CD4-positive, alpha-beta T cell treated with Interleukin-21 for 1 hour (primary cell): ENCODE measurements around the gene EFNB2.

Experiments used
- DNase-seq: peaks from one replicate; pipeline ENCODE4 v3.0.0-alpha.2; 2020

EFNB2 gene

GRCh38 chr13:106499113-106499512 is 36.3 kb downstream of the EFNB2 start:
- DNase-seq: no peak

- no peak for DNase-seq
Measured at GRCh38 chr13:106498571-106498970, 36.9 kb downstream of the EFNB2 start.

- no peak for DNase-seq
Measured at GRCh38 chr13:106498158-106498557, 37.3 kb downstream of the EFNB2 start.

DNA sequence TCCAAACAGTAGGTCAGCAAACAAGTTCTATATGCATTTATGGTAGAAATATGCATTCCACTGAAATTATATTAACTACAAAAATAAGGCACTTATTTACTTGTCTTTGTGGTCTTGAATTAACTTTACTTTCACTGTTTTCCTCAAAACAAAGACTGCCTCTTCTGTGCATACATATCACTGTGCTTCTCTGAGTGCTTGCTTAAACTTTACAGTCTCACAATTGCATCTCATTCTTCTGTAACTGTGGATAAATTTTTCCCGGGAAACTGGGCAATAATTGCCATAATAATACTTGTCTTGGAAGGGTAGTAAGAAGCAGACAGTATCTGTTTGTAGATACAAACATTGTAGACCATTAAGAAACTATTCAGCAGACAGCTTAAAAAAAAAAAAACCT is 38.4 kb downstream of the EFNB2 start:
- no peak for DNase-seq

- DNase-seq: no peak
Measured at GRCh38 chr13:106496072-106496997, 39.1 kb downstream of the EFNB2 start.

DNA sequence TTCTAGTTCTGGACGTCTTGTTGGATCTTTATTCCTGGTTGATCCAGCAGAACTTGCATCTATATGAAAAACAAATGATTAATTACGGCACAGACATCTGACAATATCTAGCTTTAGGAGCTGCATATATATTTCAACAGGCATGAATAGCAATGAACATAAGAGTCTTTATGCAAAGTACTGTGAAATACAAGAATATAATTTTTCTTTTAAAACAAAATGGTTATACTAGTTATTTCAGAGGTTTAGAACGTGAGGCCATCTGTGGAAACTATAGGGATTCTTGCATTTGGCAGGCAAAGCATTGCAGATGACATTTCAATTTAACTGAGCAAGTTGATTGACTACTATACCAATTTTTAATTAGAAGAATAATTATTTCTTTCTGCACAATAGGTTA is 40.5 kb downstream of the EFNB2 start:
- no peak for DNase-seq

GRCh38 chr13:106494506-106494905 is 41.0 kb downstream of the EFNB2 start:
- no peak for DNase-seq

- DNase-seq: peak; percentile 8
Measured at GRCh38 chr13:106493533-106494220, 41.8 kb downstream of the EFNB2 start.

DNA sequence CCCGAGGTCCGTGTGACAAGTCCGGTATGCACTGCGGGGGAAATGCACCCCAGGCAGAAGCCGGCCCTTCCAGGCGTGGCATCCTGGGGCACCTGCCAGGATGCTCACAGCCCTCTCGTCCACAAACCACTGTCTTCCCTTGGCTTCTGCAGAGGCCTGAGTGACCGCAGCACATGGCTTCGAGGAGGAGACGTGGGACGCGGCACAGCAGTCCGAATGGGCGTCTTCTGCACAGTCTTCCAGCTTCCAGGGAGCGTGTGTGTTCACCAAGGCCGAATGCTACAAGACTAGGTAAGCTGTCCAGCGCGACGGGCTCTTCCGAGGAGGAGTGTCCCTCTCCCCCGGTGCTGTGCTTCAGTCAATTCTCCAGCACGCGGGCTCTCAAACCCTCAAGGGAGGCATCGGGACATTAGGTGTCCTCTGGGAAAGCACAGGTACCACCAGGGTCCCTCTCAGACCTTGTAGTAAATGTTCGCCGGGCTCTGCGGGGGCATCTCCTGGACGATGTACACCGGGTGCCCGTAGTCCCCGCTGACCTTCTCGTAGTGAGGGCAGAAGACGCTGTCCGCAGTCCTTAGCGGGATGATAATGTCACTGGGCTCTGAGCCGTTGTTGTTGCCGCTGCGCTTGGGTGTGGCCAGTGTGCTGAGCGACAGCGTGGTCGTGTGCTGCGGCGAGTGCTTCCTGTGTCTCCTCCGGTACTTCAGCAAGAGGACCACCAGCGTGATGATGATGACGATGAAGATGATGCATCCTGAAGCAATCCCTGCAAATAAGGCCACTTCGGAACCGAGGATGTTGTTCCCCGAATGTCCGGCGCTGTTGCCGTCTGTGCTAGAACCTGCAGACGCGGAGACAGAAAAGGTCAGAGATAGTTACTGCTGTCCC is 42.6 kb downstream of the EFNB2 start:
- no peak for DNase-seq

DNA sequence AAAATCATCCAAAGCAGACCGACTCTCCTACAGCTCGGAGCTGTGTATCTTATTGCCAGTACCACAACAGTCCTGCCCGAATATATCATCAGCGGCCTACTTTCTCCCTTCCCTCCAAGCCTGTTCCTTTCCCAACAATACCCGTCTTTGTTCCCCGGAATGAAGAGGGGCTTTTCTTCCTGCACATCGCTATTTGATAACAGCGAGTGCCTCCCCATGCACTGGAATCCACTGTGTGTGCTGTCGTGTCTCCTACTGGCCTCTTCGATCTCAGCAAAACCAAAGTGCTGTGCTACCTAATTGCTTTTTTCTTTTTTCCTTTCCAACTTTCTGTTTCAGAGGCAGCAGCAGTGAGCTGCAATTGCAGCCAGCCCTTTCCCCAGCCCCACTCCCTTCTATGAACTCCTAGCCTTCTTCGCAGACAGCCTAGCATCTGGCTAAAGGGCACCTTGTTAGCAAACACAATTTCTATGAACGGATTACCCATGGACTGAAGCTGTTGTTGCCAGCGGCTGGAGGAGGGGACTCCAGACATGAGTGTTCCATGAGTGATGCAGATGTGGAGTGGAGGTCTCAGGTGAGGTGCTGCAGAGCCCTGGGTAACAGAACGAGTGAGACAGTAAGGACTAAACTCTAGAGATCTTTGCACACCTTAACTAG is 43.4 kb downstream of the EFNB2 start:
- no peak for DNase-seq

DNA sequence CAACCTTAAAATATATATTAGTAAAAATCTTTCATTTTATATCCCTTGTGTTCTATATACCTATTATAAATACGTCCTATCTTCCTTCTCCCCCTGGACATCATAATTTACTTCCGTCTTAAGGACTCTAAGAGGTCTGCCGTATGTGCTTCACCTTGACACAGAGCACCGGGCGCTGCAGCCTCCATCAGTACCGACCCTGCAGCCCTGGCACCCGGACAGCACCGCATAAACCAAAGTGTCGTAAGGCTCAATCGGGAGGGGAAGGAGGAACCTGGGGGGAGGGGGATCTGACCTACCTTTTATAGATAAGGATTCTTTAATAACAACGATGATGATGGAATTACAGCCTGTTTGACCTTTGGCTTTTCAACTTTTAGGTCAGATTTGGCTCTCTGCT is 44.0 kb downstream of the EFNB2 start:
- DNase-seq: no peak

DNA sequence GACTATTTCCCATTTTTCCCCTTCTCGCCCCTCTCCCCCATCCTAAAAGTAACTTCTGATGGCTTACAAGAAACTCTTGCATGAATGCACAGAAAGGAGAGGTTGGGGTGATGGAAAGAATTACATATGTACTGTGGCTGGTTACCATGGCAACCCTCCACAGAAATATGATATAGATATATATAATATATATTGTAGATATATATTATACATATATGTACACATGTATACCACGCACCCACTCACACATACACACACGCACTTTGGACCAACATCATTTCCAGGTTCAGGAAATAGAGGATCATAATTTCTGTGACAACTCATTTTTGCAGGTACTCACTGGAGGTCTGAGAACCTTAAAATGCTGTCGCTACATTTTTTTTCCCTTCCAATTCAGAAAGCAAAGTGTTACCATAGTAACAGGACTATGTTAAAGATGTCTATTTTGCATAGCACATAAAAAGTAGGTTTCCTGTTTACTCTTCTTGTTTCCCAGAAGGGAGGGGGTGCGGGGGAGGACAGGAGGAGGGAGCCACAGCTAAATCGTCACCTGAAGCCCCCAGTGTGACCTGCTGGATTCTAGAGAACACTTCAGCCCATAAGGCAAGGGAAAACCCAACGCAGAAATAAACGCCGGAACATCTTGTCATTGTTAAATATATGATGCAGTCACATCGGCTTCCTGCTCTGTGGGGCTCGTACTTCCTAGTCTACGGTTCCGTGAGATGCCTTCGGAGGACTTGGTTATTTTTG is 44.7 kb downstream of the EFNB2 start:
- DNase-seq: peak; percentile 30

DNA sequence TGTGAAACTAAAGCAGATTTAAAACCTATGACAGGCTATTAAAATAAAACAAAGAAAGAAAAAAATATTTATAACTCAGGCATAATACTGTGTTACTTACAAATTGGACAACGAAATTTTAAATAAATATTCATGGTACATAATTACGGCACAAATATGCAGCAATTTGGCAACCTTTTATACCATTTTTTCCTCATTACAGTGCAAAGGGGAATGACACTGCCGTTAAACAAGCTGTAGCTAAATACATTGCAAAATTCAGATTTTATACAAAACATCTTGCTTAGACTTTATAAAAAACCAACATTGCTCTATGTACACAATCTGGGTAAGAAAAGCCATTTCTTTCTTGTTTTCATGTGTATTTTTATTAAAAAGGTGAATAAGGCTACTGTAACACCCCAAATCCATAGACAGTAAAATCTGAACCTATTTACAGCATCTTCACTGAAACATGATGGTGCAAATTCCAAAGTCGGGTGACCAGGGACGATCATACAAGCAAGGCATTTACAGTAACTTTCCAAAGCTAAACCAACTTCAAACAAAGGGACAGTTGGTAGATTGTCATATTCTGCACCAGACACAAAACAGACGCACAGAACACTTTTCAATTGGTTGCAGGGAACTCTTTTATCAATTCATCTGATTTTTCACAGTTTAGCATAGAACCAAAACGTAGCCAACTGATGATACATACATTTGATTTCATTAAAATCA is 45.5 kb downstream of the EFNB2 start:
- no peak for DNase-seq

- DNase-seq: no peak
Measured at GRCh38 chr13:106488686-106489085, 46.8 kb downstream of the EFNB2 start.

DNA sequence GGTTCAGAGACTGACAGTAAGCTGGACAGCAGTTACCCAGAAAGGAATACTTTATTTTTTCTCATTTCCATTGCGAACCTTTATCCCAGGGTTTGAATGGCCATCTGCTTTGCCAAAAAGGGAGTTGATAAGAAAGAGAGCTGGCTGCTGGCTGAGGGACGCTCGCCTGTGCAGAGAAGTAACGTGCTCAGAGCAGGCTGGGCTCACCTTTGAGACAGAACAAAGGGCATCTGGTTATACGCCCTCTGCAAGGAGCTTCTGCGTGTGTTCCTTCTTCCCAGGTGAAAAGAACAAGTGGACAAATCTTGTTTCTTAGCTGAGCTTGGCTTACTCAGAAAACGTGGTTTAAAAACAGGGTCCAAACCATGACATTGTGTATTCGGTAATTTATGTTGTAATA is 47.4 kb downstream of the EFNB2 start:
- DNase-seq: no peak

- DNase-seq: no peak
Measured at GRCh38 chr13:106487129-106487528, 48.3 kb downstream of the EFNB2 start.

DNA sequence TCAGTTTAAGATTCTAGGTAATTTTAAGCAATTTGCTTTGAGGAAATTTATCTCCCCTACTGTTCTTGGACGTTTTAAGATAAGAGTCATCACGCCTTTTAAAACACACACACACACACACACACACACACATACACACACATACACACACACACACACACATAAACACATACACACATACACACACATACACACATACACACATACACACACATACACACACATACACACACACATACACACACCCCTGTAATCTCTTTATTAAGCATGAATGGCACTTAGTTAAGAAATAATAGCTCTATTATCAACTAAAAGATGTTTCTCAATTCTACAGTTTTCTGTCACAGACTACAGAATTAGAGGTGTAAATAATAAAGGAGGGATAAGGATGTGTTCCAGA is 49.2 kb downstream of the EFNB2 start:
- no peak for DNase-seq

GRCh38 chr13:106484537-106485193 is 50.8 kb downstream of the EFNB2 start:
- no peak for DNase-seq

- DNase-seq: no peak
Measured at GRCh38 chr13:106484084-106484483, 51.4 kb downstream of the EFNB2 start.

- DNase-seq: no peak
Measured at GRCh38 chr13:106481919-106482318, 53.5 kb downstream of the EFNB2 start.
